SKM-1 treated with dmso at 0.1 percent for 144 hours (cell line): ENCODE measurements around the gene PPARD.

Experiments
- DNase-seq: peaks from one replicate; lab custom pipeline; 2025; ENCODE audit not compliant: unreplicated experiment; lab: John Stamatoyannopoulos, UW

Gene PPARD

GRCh38 chr6:35354361-35355135 is 12.2 kb downstream of the PPARD start:
- DNase-seq = no peak

- no peak for DNase-seq
These were observed 14.0 kb downstream of the PPARD start for GRCh38 chr6:35356391-35356790.

DNA sequence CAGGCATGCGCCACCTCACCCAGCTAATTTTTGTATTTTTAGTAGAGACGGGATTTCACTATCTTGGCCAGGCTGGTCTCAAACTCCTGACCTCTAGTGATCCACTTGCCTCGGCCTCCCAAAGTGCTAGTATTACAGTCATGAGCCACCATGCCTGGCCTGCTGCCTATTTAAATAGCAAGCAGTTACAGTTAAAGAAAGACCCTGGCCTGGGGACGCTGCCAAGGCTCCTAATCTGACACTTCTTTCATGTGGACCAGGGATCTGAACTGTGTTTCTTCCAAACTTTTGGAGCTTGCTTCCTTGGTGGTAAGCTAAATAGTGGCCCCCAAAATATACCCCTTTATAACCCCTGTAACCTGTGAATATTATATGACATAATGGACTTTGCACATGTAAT is 15.3 kb downstream of the PPARD start:
- DNase-seq = no peak

GRCh38 chr6:35358086-35358485 is 15.7 kb downstream of the PPARD start:
- no peak for DNase-seq

GRCh38 chr6:35359346-35359743 is 17.0 kb downstream of the PPARD start:
- DNase-seq = no peak

DNA sequence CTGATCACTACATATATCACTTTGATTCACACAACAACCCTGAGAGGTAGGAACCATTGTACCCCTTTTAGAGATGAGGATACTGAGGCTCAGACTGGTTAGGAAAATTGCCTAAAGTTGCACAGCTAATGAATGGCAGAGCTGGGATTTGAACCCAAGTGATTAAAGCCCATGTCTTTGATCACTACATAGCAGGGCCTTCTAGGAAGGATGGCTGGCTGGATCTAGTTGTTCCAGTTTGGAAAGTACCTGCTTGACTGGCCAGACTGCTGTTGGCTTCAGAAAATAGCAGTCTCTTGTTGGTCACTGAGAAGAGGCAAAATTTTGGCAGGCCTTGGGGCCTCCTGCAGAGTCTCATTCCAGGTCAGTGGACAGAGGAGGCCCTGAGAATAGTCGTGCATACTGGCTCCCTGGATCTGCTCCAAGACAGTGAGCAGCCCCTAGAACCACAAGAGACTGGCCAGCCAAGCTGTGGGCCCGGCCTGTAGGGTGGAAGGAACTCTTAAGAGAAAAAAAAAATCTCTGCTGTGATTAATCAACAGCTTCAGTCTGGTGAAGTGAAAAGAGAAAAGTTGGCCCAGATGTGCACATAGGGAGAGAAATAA is 17.5 kb downstream of the PPARD start:
- DNase-seq = no peak

DNA sequence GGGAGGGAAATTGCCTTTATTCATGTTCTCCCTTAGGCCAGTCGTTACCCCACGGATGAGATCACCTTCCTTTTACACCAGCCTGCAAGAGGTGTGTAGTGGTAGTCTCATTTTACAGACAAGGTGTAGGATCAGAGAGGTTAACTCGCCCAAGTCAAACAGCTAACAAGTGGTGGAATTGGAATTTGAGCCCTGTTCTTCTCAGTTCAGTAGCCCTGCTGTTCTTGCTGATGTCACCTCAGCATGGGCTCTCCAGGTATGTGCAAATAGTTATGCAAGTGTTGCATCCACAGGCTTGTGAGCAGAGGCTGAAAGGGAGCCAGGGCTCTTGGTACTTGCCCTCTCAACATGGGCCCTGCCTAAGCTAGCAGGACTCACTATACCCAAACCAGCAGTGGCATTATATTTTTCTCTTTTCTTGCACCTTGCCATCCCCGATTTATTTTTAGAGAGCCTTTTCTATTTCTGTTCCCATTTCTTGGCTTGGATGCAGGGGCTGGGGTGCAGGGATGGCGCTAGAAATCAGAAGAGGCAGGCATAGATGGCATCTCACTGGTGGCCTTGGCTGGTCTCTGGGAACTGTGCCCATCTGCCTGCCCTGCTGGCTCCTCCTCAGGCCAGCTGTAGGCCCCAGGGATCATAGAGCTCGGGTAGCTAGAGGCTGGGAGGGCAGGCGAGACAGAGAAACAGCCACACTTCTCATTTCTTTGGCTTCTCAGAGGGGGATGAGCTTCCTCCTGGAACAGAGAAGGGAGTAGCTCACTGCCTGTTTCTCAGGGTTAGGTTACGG is 18.2 kb downstream of the PPARD start:
- no peak for DNase-seq

GRCh38 chr6:35362200-35362599 is 19.8 kb downstream of the PPARD start:
- DNase-seq = no peak

DNA sequence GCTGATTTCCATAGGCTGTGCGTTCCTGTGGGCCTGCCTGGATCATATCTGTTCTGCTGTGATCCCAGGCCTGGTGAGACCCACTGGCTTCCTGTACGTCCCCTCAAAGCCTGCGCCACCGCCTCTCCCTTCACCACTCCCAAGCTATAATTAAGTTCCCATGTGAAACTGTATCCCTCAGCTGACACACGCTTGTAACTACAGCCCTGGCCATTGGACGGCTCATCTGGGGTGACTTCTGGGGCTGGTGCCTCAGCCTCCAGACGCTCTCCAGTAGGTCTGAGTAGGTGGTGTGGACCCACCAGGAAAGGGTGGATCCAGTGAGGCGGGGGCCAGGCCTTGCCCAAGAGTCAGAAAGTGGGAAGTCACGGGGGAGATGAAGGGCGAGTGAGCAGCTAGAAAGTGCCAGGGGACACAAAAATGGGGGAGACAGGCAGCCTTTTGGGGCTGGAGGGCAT is 21.0 kb downstream of the PPARD start:
- no peak for DNase-seq

DNA sequence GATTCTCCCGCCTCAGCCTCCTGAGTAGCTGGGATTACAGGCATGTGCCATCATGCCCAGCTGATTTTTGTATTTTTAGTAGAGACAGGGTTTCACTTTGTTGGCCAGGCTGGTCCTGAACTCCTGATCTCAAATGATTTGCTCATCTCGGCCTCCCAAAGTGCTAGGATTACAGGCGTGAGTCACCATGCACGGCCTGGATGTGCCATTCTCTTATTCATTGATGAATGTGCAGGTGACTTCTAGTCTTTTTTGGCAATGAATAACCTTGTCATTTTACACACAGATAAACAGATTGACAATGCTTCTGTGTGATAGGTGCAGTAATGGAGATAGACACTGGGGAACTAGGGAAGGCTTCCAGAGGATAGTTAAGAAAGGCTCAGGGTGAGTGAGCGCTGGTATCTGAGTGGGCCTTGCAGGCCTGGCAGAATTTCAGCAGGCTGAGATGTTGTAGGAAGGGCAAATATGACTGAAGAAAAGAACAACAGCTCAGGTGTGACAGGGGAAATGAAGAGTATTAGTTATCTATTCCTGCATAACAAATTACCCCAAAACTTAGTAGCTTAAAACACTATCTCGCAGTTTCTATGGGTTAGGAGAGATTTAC is 23.3 kb downstream of the PPARD start:
- no peak for DNase-seq

DNA sequence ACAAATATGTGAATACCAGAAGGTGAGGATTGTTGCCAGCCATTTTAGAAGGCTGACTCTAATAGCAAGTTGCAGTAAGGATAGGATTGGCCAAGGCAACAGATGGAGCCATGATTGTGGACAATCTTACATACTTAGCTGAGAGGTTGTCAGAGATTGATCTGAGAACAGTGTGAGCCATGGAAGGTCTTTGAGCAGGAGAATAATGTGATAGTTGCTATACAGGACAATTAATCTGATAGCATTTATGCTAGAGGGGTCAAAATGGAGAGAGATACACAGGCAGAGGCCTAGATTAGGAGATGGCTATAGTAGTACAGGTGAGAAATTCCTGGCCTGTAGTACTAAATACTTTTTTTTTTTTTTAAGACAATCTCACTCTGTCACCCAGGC is 23.8 kb downstream of the PPARD start:
- no peak for DNase-seq

DNA sequence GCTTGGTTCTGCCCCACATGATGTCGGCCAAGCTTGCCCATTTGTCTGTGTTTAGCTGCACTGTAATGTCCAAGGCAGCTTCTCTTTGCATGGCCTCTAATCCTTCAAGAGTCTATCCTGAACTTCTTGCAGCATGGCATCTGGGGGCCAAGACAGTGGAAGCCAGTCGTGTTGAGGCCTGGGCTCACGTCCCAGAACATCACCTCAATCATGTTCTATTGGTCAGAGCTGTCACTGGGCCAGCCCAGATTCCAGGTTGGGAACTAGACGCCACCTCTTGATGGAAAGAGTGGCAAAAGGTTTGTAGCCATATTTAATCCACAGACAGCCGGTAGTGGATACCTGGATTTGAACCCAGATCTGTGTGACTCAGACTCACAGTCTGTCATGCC is 25.3 kb downstream of the PPARD start:
- no peak for DNase-seq

DNA sequence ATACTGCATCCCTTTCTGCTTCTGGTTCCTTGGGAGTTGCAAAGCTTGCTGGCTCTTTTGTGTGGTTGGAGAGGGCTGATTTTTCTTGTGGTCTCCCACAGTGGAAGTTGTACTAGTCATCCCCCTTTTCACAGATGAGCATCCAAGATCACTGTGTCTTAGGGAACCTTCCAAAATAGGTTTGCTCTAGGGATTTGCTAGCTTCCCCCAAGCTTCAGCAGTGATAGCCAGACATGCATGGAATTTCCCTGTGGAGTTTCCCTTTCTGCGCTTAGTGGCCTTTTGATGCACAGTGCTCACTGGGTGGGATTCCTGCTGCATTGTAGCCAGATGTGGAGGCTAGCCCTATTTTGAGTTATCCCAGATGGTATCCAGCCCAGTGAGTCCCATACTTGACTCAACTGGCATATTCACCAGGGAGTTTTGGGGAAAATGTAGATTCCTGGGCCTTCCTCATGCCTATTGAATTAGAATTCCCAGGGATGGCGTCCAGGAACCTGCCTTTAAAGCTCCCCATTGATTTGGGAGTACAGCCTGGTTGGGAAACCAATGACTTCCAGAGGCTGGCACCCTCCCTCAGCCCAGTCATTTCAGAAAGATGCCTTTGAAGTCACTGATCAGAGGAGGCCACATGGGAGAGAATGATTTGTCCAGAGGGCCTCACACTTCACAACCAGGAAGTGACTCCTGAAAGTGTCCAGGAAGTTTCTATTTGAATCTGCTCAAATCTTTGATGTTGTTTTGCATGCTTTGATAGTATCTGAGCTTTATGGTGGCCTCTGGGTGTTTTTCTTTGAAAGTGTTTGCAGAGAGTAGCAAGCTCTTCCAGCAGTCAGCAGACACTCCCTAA is 25.9 kb downstream of the PPARD start:
- DNase-seq = no peak

DNA sequence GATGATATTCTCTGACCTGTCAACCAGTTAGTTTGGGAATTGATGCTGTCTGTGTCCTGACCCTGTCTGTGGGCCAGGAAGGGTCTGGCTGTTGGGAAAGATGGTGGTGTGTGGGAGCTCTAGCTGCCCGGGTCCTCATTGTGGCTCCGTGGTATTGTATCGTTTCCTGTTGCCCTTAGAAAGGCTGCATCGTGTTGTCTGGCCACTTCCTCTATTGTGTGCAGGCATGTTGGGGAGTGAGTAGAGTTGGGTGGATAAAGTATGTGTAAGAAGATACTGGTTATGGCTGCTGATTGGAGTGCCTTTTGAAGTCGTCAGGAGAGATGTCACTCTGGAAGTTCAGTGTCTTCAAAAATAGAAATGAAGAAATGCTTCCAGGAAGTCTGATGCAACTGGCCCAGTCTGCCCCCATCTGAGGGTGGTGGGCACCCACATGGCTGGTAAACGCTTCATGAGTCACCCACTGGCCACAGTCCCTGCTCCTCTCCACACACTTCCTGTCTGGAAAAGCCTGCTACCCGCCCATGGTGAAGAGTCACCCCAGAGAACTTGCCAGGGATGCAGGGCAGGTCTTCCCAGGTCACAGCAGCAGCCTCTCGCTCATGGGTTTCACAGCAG is 27.9 kb downstream of the PPARD start:
- peak; percentile 99 for DNase-seq

GRCh38 chr6:35370785-35371493 is 28.6 kb downstream of the PPARD start:
- DNase-seq = peak; percentile 78

- DNase-seq = no peak
These were observed 29.3 kb downstream of the PPARD start for GRCh38 chr6:35371494-35372262.

DNA sequence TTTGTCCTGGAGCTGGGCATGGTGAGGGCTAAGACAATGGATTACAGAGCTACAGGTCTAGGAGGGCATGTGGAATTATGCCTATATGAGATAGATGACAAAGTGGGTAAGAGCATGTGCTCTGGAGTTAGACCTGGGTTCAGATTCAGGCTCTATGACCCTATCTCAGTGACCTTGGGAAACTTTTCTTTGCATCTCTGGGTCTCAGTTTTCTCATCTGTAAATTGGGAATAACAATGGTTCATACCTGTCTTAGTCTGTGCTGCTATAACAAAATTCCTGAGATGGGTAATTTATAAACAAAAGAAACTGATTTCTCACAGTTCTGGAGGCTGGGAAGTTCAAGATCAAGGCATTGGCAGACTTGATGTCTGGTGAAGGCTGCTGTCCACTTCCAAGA is 30.3 kb downstream of the PPARD start:
- no peak for DNase-seq

GRCh38 chr6:35376281-35376680 is 33.9 kb downstream of the PPARD start:
- DNase-seq = peak; percentile 55

- DNase-seq = no peak
These were observed 34.6 kb downstream of the PPARD start for GRCh38 chr6:35377002-35377401.
